Measurements from ENCODE around the gene PNRC2. TPM values are rescaled to one million over a fixed set of nuclear protein-coding genes. Genes with fewer than 3 reads are reported as not detected.

PNRC2 gene
- total RNA-seq, 1 donor from 2014 or later = 113 TPM

DNA sequence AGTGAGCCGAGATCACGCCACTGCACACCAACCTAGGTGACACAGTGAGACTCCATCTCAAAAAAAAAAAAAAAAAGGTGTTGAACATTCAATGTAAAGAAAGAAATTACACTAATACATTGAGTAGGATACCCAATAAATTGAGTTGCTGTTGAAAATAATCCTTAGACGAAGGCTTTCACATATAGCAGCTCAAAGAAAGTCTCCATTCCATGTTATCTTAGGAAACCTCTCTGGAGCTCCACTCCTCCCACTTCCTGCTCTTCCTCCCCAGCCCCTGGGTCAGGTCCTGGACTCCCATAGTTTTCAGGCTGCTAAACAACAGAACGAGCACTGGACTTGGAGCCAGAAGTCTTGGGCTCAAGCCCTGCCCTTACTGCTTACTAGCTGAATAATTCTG is 30.8 kb upstream of the PNRC2 start:
- TF ChIP-seq, protein P1, sequence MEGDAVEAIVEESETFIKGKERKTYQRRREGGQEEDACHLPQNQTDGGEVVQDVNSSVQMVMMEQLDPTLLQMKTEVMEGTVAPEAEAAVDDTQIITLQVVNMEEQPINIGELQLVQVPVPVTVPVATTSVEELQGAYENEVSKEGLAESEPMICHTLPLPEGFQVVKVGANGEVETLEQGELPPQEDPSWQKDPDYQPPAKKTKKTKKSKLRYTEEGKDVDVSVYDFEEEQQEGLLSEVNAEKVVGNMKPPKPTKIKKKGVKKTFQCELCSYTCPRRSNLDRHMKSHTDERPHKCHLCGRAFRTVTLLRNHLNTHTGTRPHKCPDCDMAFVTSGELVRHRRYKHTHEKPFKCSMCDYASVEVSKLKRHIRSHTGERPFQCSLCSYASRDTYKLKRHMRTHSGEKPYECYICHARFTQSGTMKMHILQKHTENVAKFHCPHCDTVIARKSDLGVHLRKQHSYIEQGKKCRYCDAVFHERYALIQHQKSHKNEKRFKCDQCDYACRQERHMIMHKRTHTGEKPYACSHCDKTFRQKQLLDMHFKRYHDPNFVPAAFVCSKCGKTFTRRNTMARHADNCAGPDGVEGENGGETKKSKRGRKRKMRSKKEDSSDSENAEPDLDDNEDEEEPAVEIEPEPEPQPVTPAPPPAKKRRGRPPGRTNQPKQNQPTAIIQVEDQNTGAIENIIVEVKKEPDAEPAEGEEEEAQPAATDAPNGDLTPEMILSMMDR (IDR thresholded peaks at IDR 0.05; ENCODE audit: unreplicated experiment) = no peak
- H3K9me3 Mint-ChIP-seq (ENCODE audit: unreplicated experiment) = no peaks in the 10 kb centered on the region
- no peak overlapping the region for H3K27ac Mint-ChIP-seq (ENCODE audit: unreplicated experiment)
- no peak for DNase-seq (ENCODE audit: low spot score)
- peaks cover 3% of the 10 kb centered on the region for H3K4me1 Mint-ChIP-seq (ENCODE audit: unreplicated experiment)
- no peak overlapping the region for H3K4me3 Mint-ChIP-seq (ENCODE audit: unreplicated experiment)
- H3K27me3 Mint-ChIP-seq (ENCODE audit: unreplicated experiment) = no peaks in the 10 kb centered on the region
- H3K36me3 Mint-ChIP-seq (ENCODE audit: low read depth, unreplicated experiment) = no peaks in the 10 kb centered on the region

DNA sequence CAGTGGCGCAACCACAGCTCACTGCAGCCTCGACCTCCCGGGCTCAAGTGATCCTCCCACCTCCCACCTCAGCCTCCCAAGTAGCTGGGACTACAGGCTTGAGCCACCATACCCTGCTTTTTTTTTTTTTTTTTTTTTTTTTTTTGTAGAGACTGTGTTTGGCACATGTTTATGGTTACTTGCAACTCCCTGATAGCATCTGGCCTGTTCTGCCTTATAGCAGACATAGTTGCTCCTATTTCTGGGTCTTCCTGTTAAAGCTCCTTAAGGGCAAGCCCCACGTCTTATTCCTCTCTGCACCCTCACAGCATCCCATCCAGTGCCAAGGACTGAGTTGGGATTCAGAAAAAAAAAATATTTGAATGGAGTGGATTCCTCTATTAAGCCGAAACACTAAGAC is 29.4 kb upstream of the PNRC2 start:
- no peak for DNase-seq (ENCODE audit: low spot score)
- Mint-ChIP-seq H3K4me3 (ENCODE audit: unreplicated experiment) (no peak overlapping the region), H3K27ac (ENCODE audit: unreplicated experiment) (no peak overlapping the region), H3K4me1 (ENCODE audit: unreplicated experiment) (peaks cover 3% of the 10 kb centered on the region), H3K36me3 (ENCODE audit: low read depth, unreplicated experiment) (no peaks in the 10 kb centered on the region), H3K27me3 (ENCODE audit: unreplicated experiment) (no peaks in the 10 kb centered on the region), H3K9me3 (ENCODE audit: unreplicated experiment) (no peaks in the 10 kb centered on the region)
- TF ChIP-seq, protein P1 (IDR thresholded peaks at IDR 0.05; ENCODE audit: unreplicated experiment) = no peak

DNA sequence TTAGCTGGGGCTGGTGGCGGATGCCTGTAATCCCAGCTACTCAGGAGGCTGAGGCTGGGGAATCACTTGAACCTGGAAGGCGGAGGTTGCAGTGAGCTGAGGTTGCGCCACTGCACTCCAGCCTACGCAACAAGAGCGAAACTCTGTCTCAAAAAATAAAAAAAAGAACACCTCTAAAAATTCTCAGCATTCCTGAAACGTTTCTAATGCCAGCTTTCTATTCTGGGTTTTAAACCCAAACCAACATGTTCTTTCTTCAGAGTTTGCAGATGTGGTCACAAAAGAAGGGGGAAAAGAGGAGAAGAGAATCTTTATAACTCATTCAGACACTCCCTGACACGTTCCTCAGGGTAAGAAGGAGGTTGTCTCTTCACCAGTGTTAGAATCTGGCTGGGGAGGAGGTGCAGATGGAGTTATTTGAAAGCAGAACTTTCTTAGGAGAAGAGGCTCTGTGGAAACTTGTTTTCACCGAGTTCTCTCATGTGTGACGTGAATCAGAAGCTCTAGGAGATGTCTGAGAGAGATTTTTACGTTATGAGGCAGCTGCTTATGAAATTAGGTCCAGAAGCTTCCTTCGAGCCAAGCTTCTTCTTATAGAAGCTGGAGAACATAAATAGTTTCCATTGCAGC is 28.7 kb upstream of the PNRC2 start:
- DNase-seq (ENCODE audit: low spot score) = no peak
- Mint-ChIP-seq H3K27ac (ENCODE audit: unreplicated experiment) (no peak overlapping the region), H3K9me3 (ENCODE audit: unreplicated experiment) (no peaks in the 10 kb centered on the region), H3K4me1 (ENCODE audit: unreplicated experiment) (peaks cover 3% of the 10 kb centered on the region), H3K27me3 (ENCODE audit: unreplicated experiment) (no peaks in the 10 kb centered on the region), H3K36me3 (ENCODE audit: low read depth, unreplicated experiment) (no peaks in the 10 kb centered on the region), H3K4me3 (ENCODE audit: unreplicated experiment) (no peak overlapping the region)
- TF ChIP-seq, protein P1 (IDR thresholded peaks at IDR 0.05; ENCODE audit: unreplicated experiment) = no peak

DNA sequence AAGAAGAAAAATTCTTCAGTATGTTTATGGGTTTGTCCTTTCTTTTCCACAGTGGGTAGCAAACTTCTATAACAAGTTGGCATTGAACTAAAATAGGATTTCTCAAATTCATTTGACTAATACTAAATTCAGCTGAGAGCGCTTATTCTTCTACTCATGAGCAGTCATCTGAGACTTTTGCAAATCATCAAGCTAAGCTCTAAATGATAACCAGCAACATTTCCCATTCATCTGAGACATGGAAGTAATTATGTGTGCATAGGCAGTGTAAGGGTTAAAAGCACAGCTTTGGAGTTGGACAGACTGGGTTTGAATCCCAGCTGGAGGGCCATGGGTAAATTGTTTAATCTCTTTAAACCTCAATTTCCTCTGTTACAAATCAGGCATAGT is 28.1 kb upstream of the PNRC2 start:
- no peaks in the 10 kb centered on the region for H3K36me3 Mint-ChIP-seq (ENCODE audit: low read depth, unreplicated experiment)
- peaks cover 3% of the 10 kb centered on the region for H3K4me1 Mint-ChIP-seq (ENCODE audit: unreplicated experiment)
- no peaks in the 10 kb centered on the region for H3K27me3 Mint-ChIP-seq (ENCODE audit: unreplicated experiment)
- TF ChIP-seq, protein P1 (IDR thresholded peaks at IDR 0.05; ENCODE audit: unreplicated experiment) = no peak
- no peak overlapping the region for H3K27ac Mint-ChIP-seq (ENCODE audit: unreplicated experiment)
- DNase-seq (ENCODE audit: low spot score) = no peak
- H3K9me3 Mint-ChIP-seq (ENCODE audit: unreplicated experiment) = no peaks in the 10 kb centered on the region
- no peak overlapping the region for H3K4me3 Mint-ChIP-seq (ENCODE audit: unreplicated experiment)

DNA sequence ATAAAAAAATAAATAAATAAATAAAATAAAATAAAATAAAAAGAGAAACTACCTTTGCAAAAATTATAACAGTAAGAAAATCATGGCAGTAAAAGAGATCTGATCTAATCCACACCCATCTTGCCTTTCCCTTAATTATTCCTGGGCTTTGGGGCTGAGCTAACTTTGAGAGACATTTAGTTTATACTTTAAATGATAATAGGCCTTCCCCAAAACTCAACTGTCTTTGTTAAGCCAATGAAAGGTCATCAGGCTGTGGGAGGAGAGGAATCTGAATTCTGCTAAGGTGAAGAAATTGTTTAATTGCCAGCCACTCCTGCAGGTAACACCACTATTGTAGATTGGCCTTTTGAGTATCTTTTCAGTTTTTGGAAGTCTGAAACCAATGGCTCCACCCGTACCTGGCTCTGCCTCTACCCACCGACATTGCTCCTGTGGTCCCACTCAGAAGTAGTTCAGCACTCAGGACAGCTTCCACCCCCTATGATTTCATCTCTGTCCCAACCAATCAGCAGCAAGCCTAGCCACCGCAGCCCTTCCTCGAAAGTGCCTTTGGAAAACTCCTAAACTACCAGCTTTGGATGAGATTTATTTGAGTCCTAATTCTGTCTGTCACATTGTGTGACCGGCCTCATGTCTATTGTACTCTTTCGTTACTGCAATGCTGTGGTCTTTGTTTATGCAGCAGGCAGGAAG is 23.0 kb upstream of the PNRC2 start:
- Mint-ChIP-seq H3K27me3 (ENCODE audit: unreplicated experiment) (peaks cover 5% of the 10 kb centered on the region), H3K36me3 (ENCODE audit: low read depth, unreplicated experiment) (no peaks in the 10 kb centered on the region)
- no peak for DNase-seq (ENCODE audit: low spot score)

More for the DNA sequence above, 23.0 kb upstream of the PNRC2 start:
- H3K4me1 Mint-ChIP-seq (ENCODE audit: unreplicated experiment) = peaks cover 4% of the 10 kb centered on the region
- no peaks in the 10 kb centered on the region for H3K9me3 Mint-ChIP-seq (ENCODE audit: unreplicated experiment)
- H3K4me3 Mint-ChIP-seq (ENCODE audit: unreplicated experiment) = no peak overlapping the region
- TF ChIP-seq, protein P1 (IDR thresholded peaks at IDR 0.05; ENCODE audit: unreplicated experiment) = no peak
- no peak overlapping the region for H3K27ac Mint-ChIP-seq (ENCODE audit: unreplicated experiment)

Data from endothelial cell (in vitro differentiated cells).